OCI-LY7 (cell line): ENCODE measurements around the gene DNAH9.

Experiments used
- EZH2phosphoT487 ChIP-seq: fragments of 200-600 bp; sonication (generic); IDR thresholded peaks from 2 replicates; pipeline ENCODE4 v1.6.1; 2018; ENCODE audit warnings: low read depth, borderline replicate concordance, mild to moderate bottlenecking, mixed run types, antibody characterized with exemption, low read length, moderate library complexity, mixed read lengths
- TF ChIP-seq, protein P1 (sequence below): fragments of 200-600 bp; sonication (generic); conservative IDR thresholded peaks from 2 replicates; pipeline ENCODE4 v1.5.1; 2014; ENCODE audit warnings: mild to moderate bottlenecking, antibody characterized with exemption, low read length, moderate library complexity, mixed read lengths

DNA sequence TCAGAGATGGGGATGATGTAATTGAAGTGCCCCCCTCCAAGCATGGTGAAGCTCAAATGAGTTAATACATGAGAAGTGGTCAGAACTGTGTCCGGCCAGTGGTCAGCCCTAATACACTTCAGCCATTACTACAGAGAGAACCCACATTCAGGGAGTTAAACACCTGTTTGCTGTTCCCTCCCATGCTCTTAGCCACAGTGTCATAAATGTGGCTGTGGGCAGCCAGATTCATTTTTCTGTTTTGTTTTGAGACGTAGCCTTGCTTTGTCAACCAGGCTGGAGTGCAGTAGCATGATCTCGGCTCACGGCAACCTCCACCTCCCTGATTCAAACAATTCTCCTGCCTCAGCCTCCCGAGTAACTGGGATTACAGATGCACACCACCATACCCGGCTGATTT lies 139.9 kb downstream of the DNAH9 start:
- TF ChIP-seq, protein P1, sequence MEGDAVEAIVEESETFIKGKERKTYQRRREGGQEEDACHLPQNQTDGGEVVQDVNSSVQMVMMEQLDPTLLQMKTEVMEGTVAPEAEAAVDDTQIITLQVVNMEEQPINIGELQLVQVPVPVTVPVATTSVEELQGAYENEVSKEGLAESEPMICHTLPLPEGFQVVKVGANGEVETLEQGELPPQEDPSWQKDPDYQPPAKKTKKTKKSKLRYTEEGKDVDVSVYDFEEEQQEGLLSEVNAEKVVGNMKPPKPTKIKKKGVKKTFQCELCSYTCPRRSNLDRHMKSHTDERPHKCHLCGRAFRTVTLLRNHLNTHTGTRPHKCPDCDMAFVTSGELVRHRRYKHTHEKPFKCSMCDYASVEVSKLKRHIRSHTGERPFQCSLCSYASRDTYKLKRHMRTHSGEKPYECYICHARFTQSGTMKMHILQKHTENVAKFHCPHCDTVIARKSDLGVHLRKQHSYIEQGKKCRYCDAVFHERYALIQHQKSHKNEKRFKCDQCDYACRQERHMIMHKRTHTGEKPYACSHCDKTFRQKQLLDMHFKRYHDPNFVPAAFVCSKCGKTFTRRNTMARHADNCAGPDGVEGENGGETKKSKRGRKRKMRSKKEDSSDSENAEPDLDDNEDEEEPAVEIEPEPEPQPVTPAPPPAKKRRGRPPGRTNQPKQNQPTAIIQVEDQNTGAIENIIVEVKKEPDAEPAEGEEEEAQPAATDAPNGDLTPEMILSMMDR, result no peak
- TF ChIP-seq EZH2phosphoT487, result no peak
